ENCODE data around the gene SFT2D3. TPM values are rescaled to one million over a fixed set of nuclear protein-coding genes. Genes with fewer than 3 reads are reported as not detected.

Gene SFT2D3
- polyA plus RNA-seq, 2 of the 4 experiments (the other 2 are of a cell fraction) = 4.5 to 10.4 TPM

DNA sequence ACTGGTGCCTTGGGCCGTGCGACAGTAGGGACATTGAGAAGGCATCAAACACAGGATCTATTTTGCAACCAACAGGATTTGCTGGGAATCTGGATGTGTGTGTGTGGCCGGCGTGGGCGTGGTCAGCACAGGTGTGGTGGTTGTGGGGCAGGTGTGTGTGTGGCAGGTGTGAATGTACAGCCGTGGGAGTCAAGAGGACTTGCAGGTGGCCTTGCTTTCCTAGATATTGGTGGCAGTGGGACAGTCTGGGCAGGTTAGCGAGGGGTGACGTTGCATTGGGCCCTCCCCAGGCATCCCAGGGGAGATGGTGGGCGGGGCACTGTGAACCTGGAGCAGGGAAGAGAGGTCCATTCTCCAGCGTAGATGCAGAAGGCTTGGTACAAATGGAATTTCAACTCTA lies 22.8 kb upstream of the SFT2D3 start:
- H3K9me3 ChIP-seq = no peaks in the 10 kb centered on the region
- no peak overlapping the region for H3K4me2 ChIP-seq
- FAIRE-seq (no peak), DNase-seq (ENCODE audit: low read depth in 1 of 2, low spot score in 1 of 2) (no peak), ATAC-seq (no peak)
- ChIA-PET CTCF (no interaction called here), POLR2A (no interaction called here)
- peaks cover 11% of the 10 kb centered on the region for H3K4me1 ChIP-seq
- H3K4me3 ChIP-seq = no peak overlapping the region
- no peak overlapping the region for H3K27ac ChIP-seq
- 66% methylated on average over 10 of the region's 10 CpGs for WGBS (ENCODE audit: missing lambda C conversion rate)
- TF ChIP-seq HOXB5 (CRISPR knock-in tag; IDR thresholded peaks at IDR 0.05) (no peak), CBX2 (IDR thresholded peaks at IDR 0.05; ENCODE audit: borderline replicate concordance, low read depth) (no peak), RCOR1 (IDR thresholded peaks at IDR 0.05; ENCODE audit: low read depth, low read length) (no peak), NPAS2 (CRISPR knock-in tag; IDR thresholded peaks at IDR 0.05; ENCODE audit: borderline replicate concordance) (no peak), FOSB (CRISPR knock-in tag; IDR thresholded peaks at IDR 0.05) (no peak), MYC (IDR thresholded peaks at IDR 0.05; ENCODE audit: borderline replicate concordance, low read length) (no peak), SREBF2 (IDR thresholded peaks at IDR 0.05) (no peak), ZC3H11A (IDR thresholded peaks at IDR 0.05) (no peak)
- TF ChIP-seq, protein P1, sequence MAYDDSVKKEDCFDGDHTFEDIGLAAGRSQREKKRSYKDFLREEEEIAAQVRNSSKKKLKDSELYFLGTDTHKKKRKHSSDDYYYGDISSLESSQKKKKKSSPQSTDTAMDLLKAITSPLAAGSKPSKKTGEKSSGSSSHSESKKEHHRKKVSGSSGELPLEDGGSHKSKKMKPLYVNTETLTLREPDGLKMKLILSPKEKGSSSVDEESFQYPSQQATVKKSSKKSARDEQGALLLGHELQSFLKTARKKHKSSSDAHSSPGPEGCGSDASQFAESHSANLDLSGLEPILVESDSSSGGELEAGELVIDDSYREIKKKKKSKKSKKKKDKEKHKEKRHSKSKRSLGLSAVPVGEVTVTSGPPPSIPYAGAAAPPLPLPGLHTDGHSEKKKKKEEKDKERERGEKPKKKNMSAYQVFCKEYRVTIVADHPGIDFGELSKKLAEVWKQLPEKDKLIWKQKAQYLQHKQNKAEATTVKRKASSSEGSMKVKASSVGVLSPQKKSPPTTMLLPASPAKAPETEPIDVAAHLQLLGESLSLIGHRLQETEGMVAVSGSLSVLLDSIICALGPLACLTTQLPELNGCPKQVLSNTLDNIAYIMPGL (CRISPR knock-in tag; IDR thresholded peaks at IDR 0.05; ENCODE audit: borderline replicate concordance) = no peak
- TF ChIP-seq, protein P2, sequence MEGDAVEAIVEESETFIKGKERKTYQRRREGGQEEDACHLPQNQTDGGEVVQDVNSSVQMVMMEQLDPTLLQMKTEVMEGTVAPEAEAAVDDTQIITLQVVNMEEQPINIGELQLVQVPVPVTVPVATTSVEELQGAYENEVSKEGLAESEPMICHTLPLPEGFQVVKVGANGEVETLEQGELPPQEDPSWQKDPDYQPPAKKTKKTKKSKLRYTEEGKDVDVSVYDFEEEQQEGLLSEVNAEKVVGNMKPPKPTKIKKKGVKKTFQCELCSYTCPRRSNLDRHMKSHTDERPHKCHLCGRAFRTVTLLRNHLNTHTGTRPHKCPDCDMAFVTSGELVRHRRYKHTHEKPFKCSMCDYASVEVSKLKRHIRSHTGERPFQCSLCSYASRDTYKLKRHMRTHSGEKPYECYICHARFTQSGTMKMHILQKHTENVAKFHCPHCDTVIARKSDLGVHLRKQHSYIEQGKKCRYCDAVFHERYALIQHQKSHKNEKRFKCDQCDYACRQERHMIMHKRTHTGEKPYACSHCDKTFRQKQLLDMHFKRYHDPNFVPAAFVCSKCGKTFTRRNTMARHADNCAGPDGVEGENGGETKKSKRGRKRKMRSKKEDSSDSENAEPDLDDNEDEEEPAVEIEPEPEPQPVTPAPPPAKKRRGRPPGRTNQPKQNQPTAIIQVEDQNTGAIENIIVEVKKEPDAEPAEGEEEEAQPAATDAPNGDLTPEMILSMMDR (IDR thresholded peaks at IDR 0.05) = no peak
- TF ChIP-seq, protein P3, sequence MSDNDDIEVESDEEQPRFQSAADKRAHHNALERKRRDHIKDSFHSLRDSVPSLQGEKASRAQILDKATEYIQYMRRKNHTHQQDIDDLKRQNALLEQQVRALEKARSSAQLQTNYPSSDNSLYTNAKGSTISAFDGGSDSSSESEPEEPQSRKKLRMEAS (IDR thresholded peaks at IDR 0.05) = no peak
- TF ChIP-seq, protein P4, sequence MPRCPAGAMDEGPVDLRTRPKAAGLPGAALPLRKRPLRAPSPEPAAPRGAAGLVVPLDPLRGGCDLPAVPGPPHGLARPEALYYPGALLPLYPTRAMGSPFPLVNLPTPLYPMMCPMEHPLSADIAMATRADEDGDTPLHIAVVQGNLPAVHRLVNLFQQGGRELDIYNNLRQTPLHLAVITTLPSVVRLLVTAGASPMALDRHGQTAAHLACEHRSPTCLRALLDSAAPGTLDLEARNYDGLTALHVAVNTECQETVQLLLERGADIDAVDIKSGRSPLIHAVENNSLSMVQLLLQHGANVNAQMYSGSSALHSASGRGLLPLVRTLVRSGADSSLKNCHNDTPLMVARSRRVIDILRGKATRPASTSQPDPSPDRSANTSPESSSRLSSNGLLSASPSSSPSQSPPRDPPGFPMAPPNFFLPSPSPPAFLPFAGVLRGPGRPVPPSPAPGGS (IDR thresholded peaks at IDR 0.05) = no peak

DNA sequence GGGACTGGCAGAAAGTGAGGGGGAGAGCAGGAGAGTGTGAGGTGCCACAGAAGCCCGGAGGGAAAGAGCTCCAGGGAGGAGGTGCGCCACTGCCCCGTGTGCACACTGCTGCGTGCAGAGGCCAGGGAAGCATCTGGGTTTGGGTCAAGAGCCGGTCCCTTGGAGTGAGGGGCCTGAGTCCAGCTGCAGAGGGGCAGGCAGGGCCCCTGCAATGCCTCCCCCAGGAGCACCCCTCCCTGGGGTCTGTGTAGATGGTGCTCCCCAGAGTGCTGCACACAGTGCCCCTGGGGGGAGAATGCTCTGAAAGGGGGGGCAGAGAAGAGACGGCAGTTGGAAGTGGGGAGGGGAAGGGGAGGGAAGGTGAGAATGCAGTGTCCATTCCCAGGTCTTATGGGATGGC lies 22.3 kb upstream of the SFT2D3 start:
- FAIRE-seq (no peak), DNase-seq (ENCODE audit: low read depth in 1 of 2, low spot score in 1 of 2) (no peak), ATAC-seq (no peak)
- Histone ChIP-seq H3K27ac (no peak overlapping the region), H3K9me3 (no peaks in the 10 kb centered on the region), H3K4me2 (no peak overlapping the region), H3K4me1 (peaks cover 11% of the 10 kb centered on the region), H3K4me3 (no peak overlapping the region)
- CTCF ChIA-PET = interaction anchor here (1.1 kb wide), 1 partner anchor 87 kb away, joined by 3 read pairs; no protein-coding TSS in a partner anchor
- WGBS (ENCODE audit: missing lambda C conversion rate) = 61% methylated on average over 5 of the region's 6 CpGs
- POLR2A ChIA-PET = no interaction called here
- no peak for TF ChIP-seq EP300 (IDR thresholded peaks at IDR 0.05)
- TF ChIP-seq NFE2L2 (conservative IDR thresholded peaks at IDR 0.05; ENCODE audit: low read length) = no peak
- TF ChIP-seq MAFK (IDR thresholded peaks at IDR 0.05; ENCODE audit: partially characterized antibody) = no peak
- TF ChIP-seq TP53 (CRISPR knock-in tag; IDR thresholded peaks at IDR 0.05) = no peak
- no peak for TF ChIP-seq HOXB5 (CRISPR knock-in tag; IDR thresholded peaks at IDR 0.05)
- TF ChIP-seq, protein P4 (IDR thresholded peaks at IDR 0.05) = no peak
- no peak for TF ChIP-seq GATA3 (IDR thresholded peaks at IDR 0.05; ENCODE audit: borderline replicate concordance)
- no peak for TF ChIP-seq ESRRA (IDR thresholded peaks at IDR 0.05; ENCODE audit: borderline replicate concordance, low read length)
- TF ChIP-seq RARB (CRISPR knock-in tag; IDR thresholded peaks at IDR 0.05) = no peak
- TF ChIP-seq ZFP36 (IDR thresholded peaks at IDR 0.05; ENCODE audit: borderline replicate concordance, partially characterized antibody) = no peak
- TF ChIP-seq, protein P5, sequence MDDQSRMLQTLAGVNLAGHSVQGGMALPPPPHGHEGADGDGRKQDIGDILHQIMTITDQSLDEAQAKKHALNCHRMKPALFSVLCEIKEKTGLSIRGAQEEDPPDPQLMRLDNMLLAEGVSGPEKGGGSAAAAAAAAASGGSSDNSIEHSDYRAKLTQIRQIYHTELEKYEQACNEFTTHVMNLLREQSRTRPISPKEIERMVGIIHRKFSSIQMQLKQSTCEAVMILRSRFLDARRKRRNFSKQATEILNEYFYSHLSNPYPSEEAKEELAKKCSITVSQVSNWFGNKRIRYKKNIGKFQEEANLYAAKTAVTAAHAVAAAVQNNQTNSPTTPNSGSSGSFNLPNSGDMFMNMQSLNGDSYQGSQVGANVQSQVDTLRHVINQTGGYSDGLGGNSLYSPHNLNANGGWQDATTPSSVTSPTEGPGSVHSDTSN (IDR thresholded peaks at IDR 0.05) = no peak
- TF ChIP-seq JUN (IDR thresholded peaks at IDR 0.05) = no peak
- no peak for TF ChIP-seq TFCP2L1 (CRISPR knock-in tag; IDR thresholded peaks at IDR 0.05)
- TF ChIP-seq, protein P2 (IDR thresholded peaks at IDR 0.05) = no peak
- TF ChIP-seq, protein P6, sequence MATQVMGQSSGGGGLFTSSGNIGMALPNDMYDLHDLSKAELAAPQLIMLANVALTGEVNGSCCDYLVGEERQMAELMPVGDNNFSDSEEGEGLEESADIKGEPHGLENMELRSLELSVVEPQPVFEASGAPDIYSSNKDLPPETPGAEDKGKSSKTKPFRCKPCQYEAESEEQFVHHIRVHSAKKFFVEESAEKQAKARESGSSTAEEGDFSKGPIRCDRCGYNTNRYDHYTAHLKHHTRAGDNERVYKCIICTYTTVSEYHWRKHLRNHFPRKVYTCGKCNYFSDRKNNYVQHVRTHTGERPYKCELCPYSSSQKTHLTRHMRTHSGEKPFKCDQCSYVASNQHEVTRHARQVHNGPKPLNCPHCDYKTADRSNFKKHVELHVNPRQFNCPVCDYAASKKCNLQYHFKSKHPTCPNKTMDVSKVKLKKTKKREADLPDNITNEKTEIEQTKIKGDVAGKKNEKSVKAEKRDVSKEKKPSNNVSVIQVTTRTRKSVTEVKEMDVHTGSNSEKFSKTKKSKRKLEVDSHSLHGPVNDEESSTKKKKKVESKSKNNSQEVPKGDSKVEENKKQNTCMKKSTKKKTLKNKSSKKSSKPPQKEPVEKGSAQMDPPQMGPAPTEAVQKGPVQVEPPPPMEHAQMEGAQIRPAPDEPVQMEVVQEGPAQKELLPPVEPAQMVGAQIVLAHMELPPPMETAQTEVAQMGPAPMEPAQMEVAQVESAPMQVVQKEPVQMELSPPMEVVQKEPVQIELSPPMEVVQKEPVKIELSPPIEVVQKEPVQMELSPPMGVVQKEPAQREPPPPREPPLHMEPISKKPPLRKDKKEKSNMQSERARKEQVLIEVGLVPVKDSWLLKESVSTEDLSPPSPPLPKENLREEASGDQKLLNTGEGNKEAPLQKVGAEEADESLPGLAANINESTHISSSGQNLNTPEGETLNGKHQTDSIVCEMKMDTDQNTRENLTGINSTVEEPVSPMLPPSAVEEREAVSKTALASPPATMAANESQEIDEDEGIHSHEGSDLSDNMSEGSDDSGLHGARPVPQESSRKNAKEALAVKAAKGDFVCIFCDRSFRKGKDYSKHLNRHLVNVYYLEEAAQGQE (IDR thresholded peaks at IDR 0.05) = no peak
